ENCODE results near the gene SEMA3G.

DNA sequence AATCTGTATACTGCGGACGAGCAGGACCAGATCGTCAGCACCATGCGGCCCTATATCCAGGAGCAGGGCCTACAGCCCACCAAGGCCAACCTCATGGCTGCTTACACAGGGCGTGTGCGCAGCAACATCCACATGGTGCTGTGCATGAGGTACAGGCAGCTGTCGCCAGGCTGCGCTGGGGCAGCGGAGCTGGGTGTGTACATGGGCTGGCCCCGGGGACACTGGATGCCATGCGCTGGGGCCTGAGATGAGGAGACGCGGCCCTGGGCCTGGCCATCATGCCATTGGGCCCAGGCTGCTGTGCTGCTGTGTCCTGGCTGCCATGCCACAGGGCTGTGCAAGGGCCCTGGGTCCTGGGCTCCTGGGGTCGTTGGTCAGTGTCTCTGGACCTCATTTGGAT lies 61.5 kb downstream of the SEMA3G start:
- no peak for TF ChIP-seq TAF1 (IDR thresholded peaks at IDR 0.05; ENCODE audit: borderline replicate concordance, low read depth, low read length)
- no peak for TF ChIP-seq POLR2A (IDR thresholded peaks at IDR 0.05; ENCODE audit: low read depth, low read length)
- TF ChIP-seq POLR2AphosphoS5 (IDR thresholded peaks at IDR 0.05; ENCODE audit: low read depth, low read length): no peak
